HG02840 (cell line): ENCODE measurements around the gene ITGAD.

ENCODE experiments used
- ATAC-seq: cut with Tn5 transposase; IDR thresholded peaks from one replicate; pipeline ENCODE4 v1.9.1; 2021; ENCODE audit warnings: mild to moderate bottlenecking, moderate library complexity, moderate number of reproducible peaks; ENCODE audit not compliant: unreplicated experiment, low FRiP score

Gene ITGAD

DNA sequence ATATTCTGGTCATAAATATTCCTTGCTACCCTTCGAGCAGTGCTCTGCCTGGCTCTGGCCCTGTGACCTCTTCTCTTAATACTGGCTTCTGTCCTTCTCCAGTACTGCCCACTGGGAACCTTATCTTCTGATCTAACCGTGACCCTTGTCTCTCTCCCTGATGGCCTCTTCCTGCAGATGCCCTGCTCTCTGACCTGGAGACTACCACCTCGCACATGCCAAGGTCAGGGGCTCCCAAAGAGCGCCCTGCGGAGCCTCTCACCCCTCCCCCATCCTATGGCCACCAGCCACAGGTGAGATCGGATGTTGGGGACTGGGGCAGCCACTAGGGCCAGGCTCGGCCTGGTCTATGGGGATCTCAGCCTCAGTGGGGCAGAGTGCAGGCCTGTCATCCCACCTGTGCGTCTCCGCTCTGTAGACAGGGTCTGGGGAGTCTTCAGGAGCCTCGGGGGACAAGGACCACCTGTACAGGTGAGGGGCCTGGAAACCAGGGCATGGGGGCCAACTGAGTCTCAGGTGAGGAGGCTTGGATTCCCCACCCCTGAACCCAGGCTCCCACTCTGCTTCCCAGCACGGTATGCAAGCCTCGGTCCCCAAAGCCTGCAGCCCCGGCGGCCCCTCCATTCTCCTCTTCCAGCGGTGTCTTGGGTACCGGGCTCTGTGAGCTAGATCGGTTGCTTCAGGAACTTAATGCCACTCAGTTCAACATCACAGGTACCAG, 80.3 kb downstream of the ITGAD start:
- ATAC-seq = no peak

DNA sequence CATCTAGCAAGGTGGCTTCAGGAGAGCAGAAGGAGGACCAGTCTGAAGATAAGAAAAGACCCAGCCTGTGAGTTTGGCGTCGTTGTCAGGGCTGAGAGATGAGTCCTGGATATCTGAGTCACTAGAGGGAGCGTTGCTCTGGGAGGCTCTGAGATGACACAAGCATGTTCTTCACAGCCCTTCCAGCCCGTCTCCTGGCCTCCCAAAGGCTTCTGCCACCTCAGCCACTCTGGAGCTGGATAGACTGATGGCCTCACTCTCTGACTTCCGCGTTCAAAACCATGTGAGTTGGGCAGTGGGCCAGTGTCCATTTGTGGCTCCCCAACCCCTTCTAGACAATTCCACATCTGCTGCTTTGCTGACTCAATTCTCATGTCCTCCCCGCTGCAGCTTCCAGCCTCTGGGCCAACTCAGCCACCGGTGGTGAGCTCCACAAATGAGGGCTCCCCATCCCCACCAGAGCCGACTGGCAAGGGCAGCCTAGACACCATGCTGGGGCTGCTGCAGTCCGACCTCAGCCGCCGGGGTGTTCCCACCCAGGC, 81.1 kb downstream of the ITGAD start:
- no peak for ATAC-seq

- ATAC-seq = no peak
These were observed 81.9 kb downstream of the ITGAD start for GRCh38 chr16:31474773-31475738.

DNA sequence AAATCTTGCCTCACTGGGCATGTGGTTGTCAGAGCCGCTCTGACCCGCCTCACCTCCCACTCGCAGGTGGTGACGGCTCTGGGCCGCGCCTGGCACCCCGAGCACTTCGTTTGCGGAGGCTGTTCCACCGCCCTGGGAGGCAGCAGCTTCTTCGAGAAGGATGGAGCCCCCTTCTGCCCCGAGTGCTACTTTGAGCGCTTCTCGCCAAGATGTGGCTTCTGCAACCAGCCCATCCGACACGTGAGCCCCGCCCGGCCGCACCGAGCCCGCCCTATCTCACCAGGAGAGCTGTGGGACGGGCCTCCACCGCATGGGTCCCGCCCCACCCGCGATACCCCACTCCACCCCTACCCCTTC, 82.8 kb downstream of the ITGAD start:
- no peak for ATAC-seq
